Natural killer cell (primary cell): Measurements from ENCODE around the gene NUB1. TPM values are rescaled to one million over a fixed set of nuclear protein-coding genes. Genes with fewer than 3 reads are reported as not detected.

Experiments used
- ATAC-seq, 3 donors: fragments of 150-1000 bp in 2 of 3; fragments of 200-7000 bp in 1 of 3; cut with Tn5 transposase; 1 replicate in 1 of 3; 2 replicates in 2 of 3; pipeline ENCODE4 v1.10.0; 2021; ENCODE audit warnings: mild to moderate bottlenecking in 2 of 3, moderate library complexity in 2 of 3
- DNase-seq, 2 donors: peaks; one replicate each; pipeline versions ENCODE4 v3.0.0 to v3.0.0-alpha.2; 2013 to 2021; ENCODE audit warnings: mixed read lengths in 1 of 2
- H3K27ac ChIP-seq: one replicate; pipeline ENCODE4 v1.5.1; 2013; ENCODE audit warnings: mild to moderate bottlenecking, low read length
- H3K27me3 ChIP-seq: one replicate; pipeline ENCODE4 v1.6.1; 2013; ENCODE audit warnings: low read length; ENCODE audit not compliant: control insufficient read depth, insufficient read depth
- H3K36me3 ChIP-seq: one replicate; pipeline ENCODE4 v1.6.1; 2013; ENCODE audit warnings: low read length; ENCODE audit not compliant: control insufficient read depth, insufficient read depth
- H3K4me1 ChIP-seq: one replicate; pipeline ENCODE4 v1.6.1; 2013; ENCODE audit warnings: low read length; ENCODE audit not compliant: control insufficient read depth, insufficient read depth
- H3K4me3 ChIP-seq: one replicate; pipeline ENCODE4 v1.5.1; 2013; ENCODE audit warnings: low read length
- H3K9me3 ChIP-seq: one replicate; pipeline ENCODE4 v1.6.1; 2013; ENCODE audit warnings: low read length; ENCODE audit not compliant: control insufficient read depth, insufficient read depth
- H3K27ac Mint-ChIP-seq, 2 donors: one replicate each; pipeline ENCODE4 v1.8.0; 2022; ENCODE audit warnings: mild to moderate bottlenecking in 2 of 2, mixed read lengths in 2 of 2, moderate library complexity in 1 of 2
- H3K27me3 Mint-ChIP-seq, 2 donors: one replicate each; pipeline ENCODE4 v1.8.0; 2022; ENCODE audit warnings: low read depth in 2 of 2, mixed read lengths in 2 of 2
- H3K36me3 Mint-ChIP-seq: one replicate; pipeline ENCODE4 v1.8.0; 2022; ENCODE audit warnings: mixed read lengths
- H3K4me1 Mint-ChIP-seq, 2 donors: one replicate each; pipeline ENCODE4 v1.8.0; 2022; ENCODE audit warnings: mixed read lengths in 2 of 2
- H3K4me3 Mint-ChIP-seq: one replicate; pipeline ENCODE4 v1.8.0; 2022; ENCODE audit warnings: mild to moderate bottlenecking, moderate library complexity, mixed read lengths
- H3K9me3 Mint-ChIP-seq, 2 donors: one replicate each; pipeline ENCODE4 v1.8.0; 2022; ENCODE audit warnings: mixed read lengths in 2 of 2
- WGBS: methylation state at CpG from one replicate; pipeline ENCODE4 v1.1.7; 2013; ENCODE audit warnings: missing lambda C conversion rate; ENCODE audit not compliant: insufficient coverage; 5-methylcytosine and 5-hydroxymethylcytosine counted together
- intact Hi-C: fragments of 100-400 bp; cut with micrococcal nuclease; formaldehyde crosslinking; loops from one replicate; pipeline ENCODE4 v1.14.2; 2022
- total RNA-seq, 4 donors: library from RNA; stranded (reverse); fragments of 120-200 nt in 1 of 4; gene quantifications; one replicate each; pipeline versions ENCODE4 v1.2.3 to v1.2.4, GENCODE V29; 2013 to 2022
- TF ChIP-seq, protein P1 (sequence below): fragments of 200-600 bp; IDR thresholded peaks from one replicate; pipeline ENCODE4 v1.8.0; 2022; ENCODE audit warnings: antibody characterized with exemption

The NUB1 gene
- total RNA-seq, 3 donors from 2014 or later (not counting 1 experiment from before 2014, with no cell fraction given), result 110 to 113 (median 111) TPM

DNA sequence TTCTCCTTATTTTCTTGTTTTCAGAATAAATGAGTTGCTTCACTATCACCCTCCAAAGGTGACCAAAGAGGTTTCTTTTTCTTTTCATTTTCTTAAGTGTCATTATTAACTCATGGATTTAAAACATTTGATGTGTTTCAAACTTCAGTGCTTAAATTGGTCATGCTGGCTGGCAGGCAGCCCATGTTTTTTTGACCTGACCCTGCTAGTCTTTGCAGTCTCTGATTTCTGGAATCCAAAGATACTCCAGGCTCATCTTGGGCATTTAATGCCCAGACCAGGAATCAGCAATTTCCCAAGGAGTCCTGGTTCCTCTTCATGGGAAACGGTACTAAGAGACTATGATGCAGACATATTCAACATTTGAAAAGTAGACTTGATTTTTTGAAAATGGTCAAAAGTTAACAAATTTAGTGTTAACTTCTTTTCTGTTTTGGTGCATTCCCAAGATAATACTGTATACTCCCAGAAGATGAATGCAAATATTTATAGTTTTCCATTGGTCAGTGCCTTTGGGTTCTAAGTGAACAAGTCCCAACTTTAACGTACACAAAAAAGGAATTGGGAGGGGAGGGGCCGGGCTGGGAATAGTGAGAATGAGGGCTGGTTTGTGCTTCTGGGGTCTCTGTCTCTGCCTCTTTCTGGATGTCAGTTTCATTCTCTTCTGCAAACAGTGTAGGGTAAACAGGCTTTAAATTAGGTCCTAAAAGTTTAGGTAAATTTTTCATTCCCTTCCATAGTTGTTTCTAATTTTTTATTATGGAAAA is 19.8 kb downstream of the NUB1 start:
- no peaks in the 10 kb centered on the region for H3K27me3 ChIP-seq
- WGBS, result 96% methylated on average over 3 of the region's 3 CpGs
- intact Hi-C loops, result no loop called here
- Mint-ChIP-seq H3K27ac (no peak overlapping the region), H3K9me3 (no peaks in the 10 kb centered on the region), H3K36me3 (no peaks in the 10 kb centered on the region), H3K4me3 (no peak overlapping the region), H3K4me1 (peaks cover 0 to 8% of the 10 kb centered on the region in 2 donors), H3K27me3 (no peaks in the 10 kb centered on the region)
- no peak overlapping the region for H3K4me3 ChIP-seq
- H3K9me3 ChIP-seq, result no peaks in the 10 kb centered on the region
- DNase-seq, result no peak
- H3K27ac ChIP-seq, result no peak overlapping the region
- TF ChIP-seq, protein P1, sequence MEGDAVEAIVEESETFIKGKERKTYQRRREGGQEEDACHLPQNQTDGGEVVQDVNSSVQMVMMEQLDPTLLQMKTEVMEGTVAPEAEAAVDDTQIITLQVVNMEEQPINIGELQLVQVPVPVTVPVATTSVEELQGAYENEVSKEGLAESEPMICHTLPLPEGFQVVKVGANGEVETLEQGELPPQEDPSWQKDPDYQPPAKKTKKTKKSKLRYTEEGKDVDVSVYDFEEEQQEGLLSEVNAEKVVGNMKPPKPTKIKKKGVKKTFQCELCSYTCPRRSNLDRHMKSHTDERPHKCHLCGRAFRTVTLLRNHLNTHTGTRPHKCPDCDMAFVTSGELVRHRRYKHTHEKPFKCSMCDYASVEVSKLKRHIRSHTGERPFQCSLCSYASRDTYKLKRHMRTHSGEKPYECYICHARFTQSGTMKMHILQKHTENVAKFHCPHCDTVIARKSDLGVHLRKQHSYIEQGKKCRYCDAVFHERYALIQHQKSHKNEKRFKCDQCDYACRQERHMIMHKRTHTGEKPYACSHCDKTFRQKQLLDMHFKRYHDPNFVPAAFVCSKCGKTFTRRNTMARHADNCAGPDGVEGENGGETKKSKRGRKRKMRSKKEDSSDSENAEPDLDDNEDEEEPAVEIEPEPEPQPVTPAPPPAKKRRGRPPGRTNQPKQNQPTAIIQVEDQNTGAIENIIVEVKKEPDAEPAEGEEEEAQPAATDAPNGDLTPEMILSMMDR, result no peak
- H3K4me1 ChIP-seq, result no peaks in the 10 kb centered on the region
- H3K36me3 ChIP-seq, result peaks cover 51% of the 10 kb centered on the region
- no peak for ATAC-seq

DNA sequence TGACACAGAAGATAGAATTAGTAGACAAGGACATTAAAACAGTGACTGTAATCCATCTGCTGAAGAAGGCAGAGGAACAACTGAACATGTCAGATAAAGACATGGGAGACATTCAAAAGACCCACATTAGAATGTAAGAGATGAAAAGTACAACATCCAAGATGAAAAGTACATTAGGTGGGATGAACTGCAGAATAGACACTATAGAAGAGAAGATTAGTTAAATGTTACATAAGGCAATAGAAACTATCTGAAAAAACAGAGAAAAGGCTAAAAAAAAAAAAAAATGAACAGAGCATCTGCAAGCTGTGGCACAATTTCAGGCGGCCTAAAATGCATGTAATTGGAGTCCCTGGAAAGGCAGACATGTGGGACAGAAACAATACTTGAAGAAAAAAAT is 21.6 kb downstream of the NUB1 start:
- peaks cover 1% of the 10 kb centered on the region for H3K4me1 ChIP-seq
- Mint-ChIP-seq H3K27me3 (no peaks in the 10 kb centered on the region), H3K9me3 (no peaks in the 10 kb centered on the region), H3K36me3 (no peaks in the 10 kb centered on the region), H3K4me3 (no peak overlapping the region), H3K27ac (no peak overlapping the region), H3K4me1 (peaks cover 3 to 12% of the 10 kb centered on the region in 2 donors)
- no peak for ATAC-seq
- no peaks in the 10 kb centered on the region for H3K9me3 ChIP-seq
- H3K36me3 ChIP-seq, result peaks cover 47% of the 10 kb centered on the region
- H3K27ac ChIP-seq, result no peak overlapping the region
- no peak overlapping the region for H3K4me3 ChIP-seq
- 100% methylated on average over 1 of the region's 1 CpG for WGBS
- intact Hi-C loops, result no loop called here
- TF ChIP-seq, protein P1, result no peak
- DNase-seq, result no peak
- no peaks in the 10 kb centered on the region for H3K27me3 ChIP-seq

DNA sequence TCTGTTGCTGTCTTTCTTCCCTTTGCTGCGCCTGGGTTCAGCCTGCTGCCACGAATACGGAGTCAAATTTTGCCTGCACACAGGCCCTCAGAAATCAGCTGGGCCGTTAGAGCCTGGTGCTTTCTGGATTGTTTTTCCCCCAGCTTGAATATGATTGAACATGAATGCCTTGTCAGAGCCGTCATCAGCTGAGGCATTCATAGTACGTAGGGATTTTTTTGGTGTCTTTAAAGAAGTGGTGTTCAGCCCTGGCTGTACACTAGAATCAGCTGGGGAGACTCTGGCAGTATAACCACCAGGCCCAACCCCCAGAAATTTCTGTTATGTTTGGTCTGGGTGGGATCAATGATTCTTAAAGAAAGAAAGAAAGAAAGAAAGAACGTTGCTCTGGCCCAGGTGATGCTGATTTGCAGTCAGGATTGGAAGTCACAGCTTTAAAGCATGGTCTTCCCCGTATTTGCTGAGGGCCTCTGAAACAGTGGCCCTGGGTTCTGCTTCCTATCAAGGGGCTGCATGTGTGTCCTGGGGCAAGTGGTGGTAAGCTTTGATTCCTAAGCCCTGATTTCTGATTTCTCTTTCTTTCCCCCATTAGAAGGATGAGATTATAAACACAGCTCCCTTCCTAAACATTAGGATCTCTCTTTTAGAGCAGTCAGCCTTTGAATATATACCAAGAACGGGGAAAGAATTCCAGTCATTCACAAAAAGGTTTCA is 24.7 kb downstream of the NUB1 start:
- no peak for ATAC-seq
- Histone ChIP-seq H3K27me3 (no peaks in the 10 kb centered on the region), H3K9me3 (no peaks in the 10 kb centered on the region), H3K36me3 (peaks cover 40% of the 10 kb centered on the region), H3K27ac (no peak overlapping the region), H3K4me1 (peaks cover 5% of the 10 kb centered on the region), H3K4me3 (no peak overlapping the region)
- DNase-seq, result no peak
- Mint-ChIP-seq H3K4me1 (peaks cover 8 to 15% of the 10 kb centered on the region in 2 donors), H3K27me3 (no peaks in the 10 kb centered on the region), H3K9me3 (no peaks in the 10 kb centered on the region), H3K27ac (no peak overlapping the region), H3K36me3 (no peaks in the 10 kb centered on the region), H3K4me3 (no peak overlapping the region)
- TF ChIP-seq, protein P1, result no peak
- intact Hi-C loops, result no loop called here
- WGBS, result 94% methylated on average over 9 of the region's 9 CpGs
